B cell (primary cell): ENCODE results near the gene FANCC. TPM values are rescaled to one million over a fixed set of nuclear protein-coding genes. Genes with fewer than 3 reads are reported as not detected.

ENCODE experiments used
- polyA plus RNA-seq: library from polyadenylated mRNA; depleted of rRNA; stranded (reverse); fragments of >200 nt; gene quantifications from 2 replicates; pipeline ENCODE4 v1.2.3, GENCODE V29; 2012
- small RNA-seq: library from RNA; depleted of rRNA; stranded (forward); fragments of <200 nt; gene quantifications from one replicate; pipeline ENCODE3, GENCODE V24; 2012; ENCODE audit warnings: low replicate concordance, low read depth; ENCODE audit not compliant: insufficient read length
- total RNA-seq, 2 donors: library from RNA; stranded (reverse); fragments of 120-200 nt in 1 of 2; gene quantifications; 1 replicate in 1 of 2; 2 replicates in 1 of 2; pipeline versions ENCODE4 v1.2.3 to v1.2.4, GENCODE V29; 2013 to 2022

The FANCC gene
- total and polyA plus RNA-seq, 2 donors (not counting 1 experiment from before 2014, with no cell fraction given), result 1.8 to 11.1 TPM

Small RNA genes lying within 50 kb of the gene (small RNA-seq; reads per million reads assigned to genes)
- gene MIR23B, result 10.4 reads per million, percentile 84 among the genes with 10 or more reads in this experiment
- gene MIR27B, result 72.1 reads per million, percentile 94 among the genes with 10 or more reads in this experiment
- not detected for gene MIR3074
- gene MIR6081, result not detected
- 1.3 reads per million for gene RNA5SP288

Other genes with a start within 250 kb of the FANCC start
- 13.8 and 14.9 TPM in 2 replicates for gene PTCH1, start 199.3 kb upstream of the FANCC start, total RNA-seq
- gene PTCH1, start 199.3 kb upstream of the FANCC start, polyA plus RNA-seq, result 3.5 and 6.7 TPM in 2 replicates